ENCODE measurements around the gene SPIC. TPM values are rescaled to one million over a fixed set of nuclear protein-coding genes. Genes with fewer than 3 reads are reported as not detected.

The SPIC gene
- total RNA-seq, 4 donors from 2014 or later: not detected

- H3K9me3 ChIP-seq: no peaks in the 10 kb centered on the region
- H3K4me1 ChIP-seq: no peaks in the 10 kb centered on the region
- no peak overlapping the region for H3K27ac ChIP-seq
- no peaks in the 10 kb centered on the region for H3K36me3 ChIP-seq
- H3K4me3 ChIP-seq: no peak overlapping the region
- WGBS, 2 donors (ENCODE audit: low coverage in 1 of 2): 43 to 58% methylated on average over 3 to 4 of the region's 4 CpGs
- no peaks in the 10 kb centered on the region for H3K27me3 ChIP-seq
- ATAC-seq: no peak
- TF ChIP-seq POLR2AphosphoS5 (IDR thresholded peaks at IDR 0.05): no peak
- TF ChIP-seq POLR2A (IDR thresholded peaks at IDR 0.05): no peak
- TF ChIP-seq EP300 (IDR thresholded peaks at IDR 0.05): no peak
- no peak for TF ChIP-seq CTCF (IDR thresholded peaks at IDR 0.05)
Measured at GRCh38 chr12:101474248-101474647, 888 bp upstream of the SPIC start.

DNA sequence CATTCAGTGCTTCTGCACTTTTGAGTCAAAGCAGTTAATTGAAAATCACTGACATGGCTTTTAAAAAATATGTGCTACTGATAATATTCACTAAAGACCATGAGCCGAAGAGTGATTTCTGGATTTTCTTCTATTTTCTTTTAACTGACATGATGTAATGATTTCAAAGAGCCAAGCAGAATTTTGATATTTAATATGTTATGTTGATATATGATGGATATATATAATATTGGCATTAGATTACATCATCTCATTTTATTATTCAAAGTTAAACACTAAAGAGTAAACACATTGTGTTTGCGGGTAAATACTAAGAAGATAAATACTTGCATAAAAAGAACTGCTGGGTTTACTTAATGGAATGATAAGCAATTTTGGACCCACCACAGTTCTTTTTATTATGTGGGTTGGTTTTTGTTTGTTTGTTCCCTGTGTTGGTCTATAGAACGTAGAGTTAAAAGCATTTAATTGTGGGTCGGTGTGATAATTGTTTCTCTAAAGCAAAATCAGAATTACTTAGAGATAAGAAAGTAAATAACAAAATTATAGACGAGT is 692 bp downstream of the SPIC start:
- no peak overlapping the region for H3K4me3 ChIP-seq
- no peaks in the 10 kb centered on the region for H3K9me3 ChIP-seq
- no peaks in the 10 kb centered on the region for H3K36me3 ChIP-seq
- H3K27ac ChIP-seq: no peak overlapping the region
- WGBS, 2 donors (ENCODE audit: low coverage in 1 of 2): 68 to 72% methylated on average over 5 of the region's 5 CpGs
- H3K27me3 ChIP-seq: no peaks in the 10 kb centered on the region
- H3K4me1 ChIP-seq: no peaks in the 10 kb centered on the region
- no peak for TF ChIP-seq POLR2AphosphoS5 (IDR thresholded peaks at IDR 0.05)
- TF ChIP-seq POLR2A (IDR thresholded peaks at IDR 0.05): no peak
- TF ChIP-seq CTCF (IDR thresholded peaks at IDR 0.05): no peak
- no peak for TF ChIP-seq EP300 (IDR thresholded peaks at IDR 0.05)
- ATAC-seq: no peak

DNA sequence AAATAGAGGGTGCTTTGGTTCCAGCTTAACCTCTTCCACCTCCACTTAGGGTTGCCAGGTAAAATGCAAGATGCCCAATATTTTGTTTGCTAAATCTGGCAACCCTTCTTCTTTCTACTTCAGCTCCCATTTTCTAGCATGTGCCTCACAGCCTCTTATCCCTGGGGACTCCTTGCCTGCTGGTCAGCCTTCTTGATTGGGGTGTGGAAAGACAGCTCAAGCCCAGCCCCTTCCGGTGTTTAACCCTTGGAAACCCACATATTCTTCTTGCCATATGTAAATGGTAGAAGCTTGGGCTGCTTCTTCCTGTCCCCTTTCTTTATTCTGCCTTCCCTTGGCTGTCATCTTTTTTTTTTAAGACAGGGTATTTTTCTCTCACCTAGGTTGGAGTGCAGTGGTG is 5.7 kb downstream of the SPIC start:
- 30 to 40% methylated on average over 1 of the region's 1 CpG for WGBS, 2 donors (ENCODE audit: low coverage in 1 of 2)
- no peak overlapping the region for H3K4me3 ChIP-seq
- peaks cover 3% of the 10 kb centered on the region for H3K27me3 ChIP-seq
- peaks cover 0 to 9% (median 0%) of the 10 kb centered on the region in 3 donors for H3K4me1 ChIP-seq
- H3K36me3 ChIP-seq: no peaks in the 10 kb centered on the region
- no peak for ATAC-seq
- H3K9me3 ChIP-seq: no peaks in the 10 kb centered on the region
- no peak overlapping the region for H3K27ac ChIP-seq
- TF ChIP-seq CTCF (IDR thresholded peaks at IDR 0.05): no peak
- TF ChIP-seq EP300 (IDR thresholded peaks at IDR 0.05): no peak
- no peak for TF ChIP-seq POLR2AphosphoS5 (IDR thresholded peaks at IDR 0.05)
- no peak for TF ChIP-seq POLR2A (IDR thresholded peaks at IDR 0.05)

- Histone ChIP-seq H3K9me3 (no peaks in the 10 kb centered on the region), H3K4me3 (no peak overlapping the region), H3K36me3 (no peaks in the 10 kb centered on the region), H3K27me3 (peaks cover 3% of the 10 kb centered on the region), H3K27ac (no peak overlapping the region), H3K4me1 (peaks cover 0 to 9% (median 0%) of the 10 kb centered on the region in 3 donors)
- peak; percentile 61 for ATAC-seq
- TF ChIP-seq POLR2AphosphoS5 (IDR thresholded peaks at IDR 0.05) (no peak), POLR2A (IDR thresholded peaks at IDR 0.05) (no peak), CTCF (IDR thresholded peaks at IDR 0.05) (no peak), EP300 (IDR thresholded peaks at IDR 0.05) (no peak)
Measured at GRCh38 chr12:101485021-101485420, 9.9 kb downstream of the SPIC start.

- H3K9me3 ChIP-seq: no peaks in the 10 kb centered on the region
- no peak for ATAC-seq
- WGBS, 2 donors (ENCODE audit: low coverage in 1 of 2): 0 to 59% methylated on average over 1 to 2 of the region's 2 CpGs
- no peak overlapping the region for H3K27ac ChIP-seq
- TF ChIP-seq CTCF (IDR thresholded peaks at IDR 0.05): no peak
- TF ChIP-seq POLR2A (IDR thresholded peaks at IDR 0.05): no peak
- no peak for TF ChIP-seq EP300 (IDR thresholded peaks at IDR 0.05)
- TF ChIP-seq POLR2AphosphoS5 (IDR thresholded peaks at IDR 0.05): no peak
- H3K27me3 ChIP-seq: peaks cover 1% of the 10 kb centered on the region
- no peak overlapping the region for H3K4me3 ChIP-seq
- H3K4me1 ChIP-seq: peaks cover 0 to 9% (median 0%) of the 10 kb centered on the region in 3 donors
- no peaks in the 10 kb centered on the region for H3K36me3 ChIP-seq
Measured at GRCh38 chr12:101488469-101488868, 13.3 kb downstream of the SPIC start.

Measured in gastroesophageal sphincter (tissue), 4 donors.